ENCODE data around the gene PUSL1.

PUSL1 gene

GRCh38 chr1:1280782-1281481 is 27.5 kb upstream of the PUSL1 start:
- no peak for DNase-seq

- no peak for DNase-seq
Observed at GRCh38 chr1:1281533-1282321, 26.7 kb upstream of the PUSL1 start.

GRCh38 chr1:1282998-1283397 is 25.4 kb upstream of the PUSL1 start:
- no peak for DNase-seq

- DNase-seq = no peak
Observed at GRCh38 chr1:1283821-1284220, 24.6 kb upstream of the PUSL1 start.

GRCh38 chr1:1284221-1285101 is 23.9 kb upstream of the PUSL1 start:
- DNase-seq = no peak

- DNase-seq = no peak
Observed at GRCh38 chr1:1285102-1285571, 23.3 kb upstream of the PUSL1 start.

GRCh38 chr1:1285611-1286311 is 22.6 kb upstream of the PUSL1 start:
- DNase-seq = no peak

GRCh38 chr1:1286313-1287261 is 21.8 kb upstream of the PUSL1 start:
- no peak for DNase-seq

- DNase-seq = no peak
Observed at GRCh38 chr1:1287288-1288110, 20.9 kb upstream of the PUSL1 start.

- peak; percentile 49 for DNase-seq
Observed at GRCh38 chr1:1290238-1290731, 18.1 kb upstream of the PUSL1 start.

- no peak for DNase-seq
Observed at GRCh38 chr1:1291023-1291528, 17.3 kb upstream of the PUSL1 start.

- DNase-seq = peak; percentile 56
Observed at GRCh38 chr1:1291548-1292441, 16.6 kb upstream of the PUSL1 start.

- DNase-seq = no peak
Observed at GRCh38 chr1:1292442-1292779, 16.0 kb upstream of the PUSL1 start.

- DNase-seq = no peak
Observed at GRCh38 chr1:1292851-1293250, 15.5 kb upstream of the PUSL1 start.

GRCh38 chr1:1293263-1294249 is 14.8 kb upstream of the PUSL1 start:
- no peak for DNase-seq

- DNase-seq = no peak
Observed at GRCh38 chr1:1294250-1294890, 14.0 kb upstream of the PUSL1 start.

Measured in T-helper 9 cell (primary cell).